ENCODE results near the gene EYA3. TPM values are rescaled to one million over a fixed set of nuclear protein-coding genes. Genes with fewer than 3 reads are reported as not detected.

Gene EYA3
- total and polyA plus RNA-seq, 10 donors = 3.5 to 26.4 (median 20.1) TPM

DNA sequence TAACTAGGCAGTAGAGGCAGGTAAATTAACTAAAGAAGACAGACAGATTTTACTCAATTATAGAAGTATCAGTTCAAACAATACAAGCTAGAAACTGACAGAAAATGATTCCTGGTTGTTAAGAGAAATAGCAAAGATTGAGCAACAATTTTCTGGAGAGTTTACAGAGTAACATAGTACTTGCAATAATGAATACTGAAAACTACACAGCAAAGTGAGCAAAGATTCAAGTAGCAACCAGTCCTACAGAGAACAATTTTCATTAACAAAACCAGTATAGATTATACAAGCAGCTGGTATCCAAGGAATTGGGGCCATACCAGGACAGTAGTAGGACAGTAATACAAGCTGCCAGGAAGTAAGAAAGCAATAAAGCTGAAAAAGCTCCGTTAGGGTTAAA, 37.6 kb downstream of the EYA3 start:
- TF ChIP-seq POLR2A (IDR thresholded peaks at IDR 0.05) = no peak
- no peak for TF ChIP-seq POLR2AphosphoS5 (IDR thresholded peaks at IDR 0.05)
- TF ChIP-seq, protein P1, sequence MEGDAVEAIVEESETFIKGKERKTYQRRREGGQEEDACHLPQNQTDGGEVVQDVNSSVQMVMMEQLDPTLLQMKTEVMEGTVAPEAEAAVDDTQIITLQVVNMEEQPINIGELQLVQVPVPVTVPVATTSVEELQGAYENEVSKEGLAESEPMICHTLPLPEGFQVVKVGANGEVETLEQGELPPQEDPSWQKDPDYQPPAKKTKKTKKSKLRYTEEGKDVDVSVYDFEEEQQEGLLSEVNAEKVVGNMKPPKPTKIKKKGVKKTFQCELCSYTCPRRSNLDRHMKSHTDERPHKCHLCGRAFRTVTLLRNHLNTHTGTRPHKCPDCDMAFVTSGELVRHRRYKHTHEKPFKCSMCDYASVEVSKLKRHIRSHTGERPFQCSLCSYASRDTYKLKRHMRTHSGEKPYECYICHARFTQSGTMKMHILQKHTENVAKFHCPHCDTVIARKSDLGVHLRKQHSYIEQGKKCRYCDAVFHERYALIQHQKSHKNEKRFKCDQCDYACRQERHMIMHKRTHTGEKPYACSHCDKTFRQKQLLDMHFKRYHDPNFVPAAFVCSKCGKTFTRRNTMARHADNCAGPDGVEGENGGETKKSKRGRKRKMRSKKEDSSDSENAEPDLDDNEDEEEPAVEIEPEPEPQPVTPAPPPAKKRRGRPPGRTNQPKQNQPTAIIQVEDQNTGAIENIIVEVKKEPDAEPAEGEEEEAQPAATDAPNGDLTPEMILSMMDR (IDR thresholded peaks at IDR 0.05 in 8 of 11, conservative IDR thresholded peaks at IDR 0.05 in 3 of 11) = no peak
- H3K4me1 ChIP-seq = peaks cover 0 to 11% (median 1%) of the 10 kb centered on the region in 6 donors
- 71 to 83% (median 78%) methylated on average over 1 of the region's 1 CpG for WGBS, 5 donors
- no peak overlapping the region for H3K27ac ChIP-seq
- peaks cover 0 to 63% (median 12%) of the 10 kb centered on the region in 6 donors for H3K36me3 ChIP-seq
- H3K4me3 ChIP-seq = no peak overlapping the region
- DNase-seq = no peak
- intact Hi-C loops (cut with DNase I; ENCODE audit: low total_unique reads) = no loop called here
- no peaks in the 10 kb centered on the region for H3K9me3 ChIP-seq
- H3K27me3 ChIP-seq (replicated peaks in 1 of 7) = no peaks in the 10 kb centered on the region

GRCh38 chr1:28046716-28047115, 41.7 kb downstream of the EYA3 start:
- intact Hi-C loops (cut with DNase I; ENCODE audit: low total_unique reads) = no loop called here
- Histone ChIP-seq H3K27me3 (replicated peaks in 1 of 7) (no peaks in the 10 kb centered on the region), H3K4me3 (no peak overlapping the region), H3K36me3 (peaks cover 0 to 62% (median 16%) of the 10 kb centered on the region in 6 donors), H3K9me3 (no peaks in the 10 kb centered on the region), H3K27ac (no peak overlapping the region), H3K4me1 (peaks cover 0 to 7% (median 0%) of the 10 kb centered on the region in 6 donors)
- no peak for TF ChIP-seq POLR2AphosphoS5 (IDR thresholded peaks at IDR 0.05)
- TF ChIP-seq, protein P1 (IDR thresholded peaks at IDR 0.05 in 8 of 11, conservative IDR thresholded peaks at IDR 0.05 in 3 of 11) = no peak
- no peak for TF ChIP-seq POLR2A (IDR thresholded peaks at IDR 0.05)
- no peak for DNase-seq
- WGBS, 5 donors = 76 to 91% (median 87%) methylated on average over 4 of the region's 4 CpGs

DNA sequence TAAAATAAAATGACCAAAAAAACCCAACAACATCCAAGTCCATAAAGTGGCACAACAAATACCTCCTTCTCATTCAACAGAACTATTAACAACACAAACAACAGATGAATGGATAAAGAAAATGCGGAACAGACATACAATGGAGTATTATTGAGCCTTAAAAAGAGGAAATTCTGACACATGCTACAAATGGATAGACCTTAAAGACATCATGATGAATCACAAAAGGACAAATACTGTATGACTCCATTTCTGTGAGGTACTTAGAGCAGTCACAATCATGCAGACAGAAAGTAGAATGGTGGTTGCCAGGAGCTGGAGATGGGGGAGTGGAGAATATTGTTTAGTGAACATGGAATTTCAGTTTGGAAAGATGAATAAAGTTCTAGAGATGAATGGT, 42.6 kb downstream of the EYA3 start:
- Histone ChIP-seq H3K4me3 (no peak overlapping the region), H3K36me3 (peaks cover 0 to 64% (median 22%) of the 10 kb centered on the region in 6 donors), H3K27ac (no peak overlapping the region), H3K27me3 (replicated peaks in 1 of 7) (no peaks in the 10 kb centered on the region), H3K4me1 (peaks cover 0 to 7% (median 0%) of the 10 kb centered on the region in 6 donors), H3K9me3 (no peaks in the 10 kb centered on the region)
- TF ChIP-seq POLR2AphosphoS5 (IDR thresholded peaks at IDR 0.05) = no peak
- TF ChIP-seq, protein P1 (IDR thresholded peaks at IDR 0.05 in 8 of 11, conservative IDR thresholded peaks at IDR 0.05 in 3 of 11) = no peak
- no peak for TF ChIP-seq POLR2A (IDR thresholded peaks at IDR 0.05)
- DNase-seq = no peak
- 93 to 100% (median 96%) methylated on average over 1 of the region's 1 CpG for WGBS, 5 donors
- intact Hi-C loops (cut with DNase I; ENCODE audit: low total_unique reads) = no loop called here

- 92 to 100% (median 98%) methylated on average over 1 of the region's 1 CpG for WGBS, 5 donors
- no peak for DNase-seq
- TF ChIP-seq POLR2AphosphoS5 (IDR thresholded peaks at IDR 0.05) (no peak), POLR2A (IDR thresholded peaks at IDR 0.05) (no peak)
- TF ChIP-seq, protein P1 (IDR thresholded peaks at IDR 0.05 in 8 of 11, conservative IDR thresholded peaks at IDR 0.05 in 3 of 11) = no peak
- Histone ChIP-seq H3K4me3 (no peak overlapping the region), H3K36me3 (peaks cover 0 to 78% (median 30%) of the 10 kb centered on the region in 6 donors), H3K4me1 (peaks cover 0 to 7% (median 0%) of the 10 kb centered on the region in 6 donors), H3K27ac (peak overlapping the region in 5 of 8 donors; percentile 14 to 60 (median 50)), H3K27me3 (replicated peaks in 1 of 7) (no peaks in the 10 kb centered on the region), H3K9me3 (no peaks in the 10 kb centered on the region)
- intact Hi-C loops (cut with DNase I; ENCODE audit: low total_unique reads) = no loop called here
These were observed 44.0 kb downstream of the EYA3 start for GRCh38 chr1:28044399-28044798.
